ENCODE measurements around the gene P2RY11.

GRCh38 chr19:10139952-10140351 is 28.5 kb downstream of the P2RY11 start:
- TF ChIP-seq CTCF (conservative IDR thresholded peaks at IDR 0.05) (no peak), ZFX (IDR thresholded peaks at IDR 0.05) (no peak)

All from C4-2B (cell line).